Stomach (tissue), 9 donors: Measurements from ENCODE around the gene PHF21B. TPM values are rescaled to one million over a fixed set of nuclear protein-coding genes. Genes with fewer than 3 reads are reported as not detected.

ENCODE experiments used
- DNase-seq, 2 donors: peaks; one replicate each; pipeline versions ENCODE4 v3.0.0 to v3.0.0-alpha.2; 2013 to 2019
- H3K27ac ChIP-seq, 5 donors: fragments of 200-600 bp in 4 of 5; sonication (generic) in 4 of 5; one replicate each; pipeline ENCODE4 v1.5.1; 2013 to 2019; ENCODE audit warnings: mild to moderate bottlenecking in 1 of 5, moderate library complexity in 1 of 5
- H3K27me3 ChIP-seq, 3 donors: fragments of 200-600 bp; sonication (generic); one replicate each; pipeline ENCODE4 v1.5.1; 2017 to 2019; ENCODE audit warnings: mixed run types in 1 of 3
- H3K36me3 ChIP-seq, 4 donors: fragments of 200-600 bp; sonication (generic); 1 replicate in 3 of 4; 2 replicates in 1 of 4; pipeline ENCODE4 v1.5.1; 2016 to 2019
- H3K4me1 ChIP-seq, 4 donors: fragments of 200-600 bp; sonication (generic); one replicate each; pipeline ENCODE4 v1.5.1; 2016 to 2019
- H3K4me3 ChIP-seq, 4 donors: fragments of 200-600 bp; sonication (generic) in 3 of 4; one replicate each; pipeline ENCODE4 v1.5.1; 2016 to 2019; ENCODE audit warnings: mild to moderate bottlenecking in 1 of 4
- H3K9me3 ChIP-seq, 4 donors: fragments of 200-600 bp; sonication (generic); one replicate each; pipeline ENCODE4 v1.5.1; 2016 to 2019
- CTCF ChIP-seq, 7 experiments: fragments of 450-650 bp in 4 of 7; fragments of 200-600 bp in 3 of 7; sonication (generic) in 3 of 7; IDR thresholded peaks; one replicate each; pipeline ENCODE4 v1.5.1; 2016 to 2019; ENCODE audit warnings: antibody characterized with exemption in 7 of 7, control low read depth in 2 of 7, mild to moderate bottlenecking in 1 of 7
- EP300 ChIP-seq: sonication (generic); formaldehyde crosslinking; IDR thresholded peaks from one replicate; pipeline ENCODE4 v1.6.1; 2017; ENCODE audit warnings: antibody characterized with exemption
- POLR2A ChIP-seq, 4 donors: fragments of 450-650 bp; IDR thresholded peaks; one replicate each; pipeline ENCODE4 v1.6.1; 2016; ENCODE audit warnings: antibody characterized with exemption in 4 of 4, control low read depth in 2 of 4, mild to moderate bottlenecking in 1 of 4, moderate library complexity in 1 of 4
- POLR2AphosphoS5 ChIP-seq, 3 donors: sonication (generic); formaldehyde crosslinking; IDR thresholded peaks; one replicate each; pipeline ENCODE4 v1.6.1; 2016; ENCODE audit warnings: antibody characterized with exemption in 3 of 3
- WGBS, 5 donors: extraction: QIAGEN DNeasy Blood & Tissue Kit in 3 of 5; methylation state at CpG; one replicate each; pipeline versions ENCODE4 v1.1.5 to v1.1.7; 2013 to 2018; 5-methylcytosine and 5-hydroxymethylcytosine counted together
- intact Hi-C: fragments of 100-400 bp; cut with DNase I; formaldehyde crosslinking; loops from one replicate; pipeline ENCODE4 v1.15.1; 2023; ENCODE audit warnings: low total_unique reads
- polyA plus RNA-seq, 3 donors: library from polyadenylated mRNA; stranded (reverse); fragments of 200-250 nt; gene quantifications; one replicate each; pipeline ENCODE4 v1.2.3, GENCODE V29; 2013
- total RNA-seq, 5 donors: library from RNA; depleted of rRNA; stranded (reverse); fragments of >200 nt; gene quantifications; one replicate each; pipeline versions ENCODE4 v1.1.0 to v1.2.3, GENCODE V29; 2014 to 2016
- donor health status: healthy with polysubstance abuse.
- donor health status: Bipolar disorder and iron deficiency.
- donor health status: healthy.

Gene PHF21B
- total and polyA plus RNA-seq, 8 donors = 0.12 to 0.45 (median 0.26) TPM; not detected in 4

GRCh38 chr22:44999687-45000086, 10.1 kb downstream of the PHF21B start:
- Histone ChIP-seq H3K4me1 (no peaks in the 10 kb centered on the region), H3K9me3 (no peaks in the 10 kb centered on the region), H3K27ac (no peak overlapping the region), H3K27me3 (peaks cover 0 to 20% (median 11%) of the 10 kb centered on the region in 3 donors), H3K36me3 (no peaks in the 10 kb centered on the region), H3K4me3 (no peak overlapping the region)
- intact Hi-C loops = no loop called here
- WGBS, 5 donors = 74 to 84% (median 79%) methylated on average over 11 to 13 of the region's 13 CpGs
- TF ChIP-seq CTCF (IDR thresholded peaks at IDR 0.05) = no peak
- no peak for TF ChIP-seq POLR2AphosphoS5 (IDR thresholded peaks at IDR 0.05)
- no peak for TF ChIP-seq POLR2A (IDR thresholded peaks at IDR 0.05)
- TF ChIP-seq EP300 = no peak
- DNase-seq = no peak

- TF ChIP-seq EP300 = no peak
- no peak for TF ChIP-seq POLR2A (IDR thresholded peaks at IDR 0.05)
- TF ChIP-seq POLR2AphosphoS5 (IDR thresholded peaks at IDR 0.05) = no peak
- TF ChIP-seq CTCF (IDR thresholded peaks at IDR 0.05) = no peak
- H3K27me3 ChIP-seq = peaks cover 0 to 20% (median 11%) of the 10 kb centered on the region in 3 donors
Observed at GRCh38 chr22:44999231-44999630, 10.6 kb downstream of the PHF21B start.

DNA sequence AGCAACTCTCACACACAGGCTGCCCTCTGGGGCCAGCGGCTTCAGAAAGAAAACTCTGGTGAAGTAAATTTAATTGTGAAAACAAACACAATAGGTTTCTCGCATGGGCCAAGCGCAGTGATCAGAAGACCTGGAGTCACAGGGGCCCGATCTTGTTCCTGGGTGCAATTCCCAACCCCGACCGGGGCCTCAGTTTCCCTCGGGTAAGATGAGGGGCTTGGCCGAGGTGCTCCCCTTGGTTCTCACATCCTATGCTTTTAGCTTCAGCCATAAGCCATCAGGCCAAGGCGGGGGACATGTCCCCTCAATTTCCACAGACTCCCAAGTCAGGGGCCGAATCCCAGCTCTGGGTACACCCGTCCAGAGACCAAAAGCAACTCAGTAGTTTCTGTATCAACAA, 11.5 kb downstream of the PHF21B start:
- Histone ChIP-seq H3K4me3 (no peak overlapping the region), H3K27me3 (peaks cover 0 to 17% (median 10%) of the 10 kb centered on the region in 3 donors), H3K9me3 (no peaks in the 10 kb centered on the region), H3K4me1 (no peaks in the 10 kb centered on the region), H3K27ac (no peak overlapping the region), H3K36me3 (no peaks in the 10 kb centered on the region)
- TF ChIP-seq EP300 (no peak), POLR2AphosphoS5 (IDR thresholded peaks at IDR 0.05) (no peak), CTCF (IDR thresholded peaks at IDR 0.05) (no peak), POLR2A (IDR thresholded peaks at IDR 0.05) (no peak)
- 79 to 91% (median 89%) methylated on average over 11 of the region's 11 CpGs for WGBS, 5 donors
- intact Hi-C loops = no loop called here
- DNase-seq = no peak

More at GRCh38 chr22:44999231-44999630, 10.6 kb downstream of the PHF21B start:
- Histone ChIP-seq H3K36me3 (no peaks in the 10 kb centered on the region), H3K9me3 (no peaks in the 10 kb centered on the region), H3K27ac (no peak overlapping the region), H3K4me1 (no peaks in the 10 kb centered on the region), H3K4me3 (no peak overlapping the region)
- no peak for DNase-seq
- 85 to 88% (median 86%) methylated on average over 15 of the region's 15 CpGs for WGBS, 5 donors
- intact Hi-C loops = no loop called here

GRCh38 chr22:44997060-44997459, 12.7 kb downstream of the PHF21B start:
- DNase-seq = no peak
- H3K36me3 ChIP-seq = no peaks in the 10 kb centered on the region
- TF ChIP-seq POLR2AphosphoS5 (IDR thresholded peaks at IDR 0.05) = no peak
- no peaks in the 10 kb centered on the region for H3K9me3 ChIP-seq
- no peaks in the 10 kb centered on the region for H3K4me1 ChIP-seq
- H3K27ac ChIP-seq = no peak overlapping the region
- H3K27me3 ChIP-seq = peaks cover 0 to 14% (median 7%) of the 10 kb centered on the region in 3 donors
- intact Hi-C loops = no loop called here
- WGBS, 5 donors = 66 to 79% (median 70%) methylated on average over 9 of the region's 9 CpGs
- H3K4me3 ChIP-seq = no peak overlapping the region

DNA sequence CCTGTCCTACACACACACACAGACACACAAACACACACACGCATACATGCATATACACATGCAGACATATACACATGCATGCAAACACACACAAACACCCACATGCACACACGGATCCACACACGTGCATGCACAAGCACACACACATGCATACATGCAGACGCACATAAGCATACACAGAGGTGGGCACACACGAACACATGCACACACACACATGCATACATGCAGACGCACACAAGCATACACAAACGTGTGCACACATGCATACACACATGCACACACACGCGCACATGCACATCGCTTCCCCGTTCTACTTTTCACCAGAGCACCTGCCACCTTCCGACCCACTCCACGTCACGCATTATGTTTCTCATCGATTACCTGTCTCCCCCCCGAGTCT, 13.2 kb downstream of the PHF21B start:
- Histone ChIP-seq H3K4me1 (no peaks in the 10 kb centered on the region), H3K9me3 (no peaks in the 10 kb centered on the region), H3K27me3 (peaks cover 0 to 15% (median 7%) of the 10 kb centered on the region in 3 donors), H3K36me3 (no peaks in the 10 kb centered on the region), H3K27ac (no peak overlapping the region), H3K4me3 (no peak overlapping the region)
- intact Hi-C loops = no loop called here
- DNase-seq = no peak
- 89 to 94% (median 92%) methylated on average over 16 of the region's 16 CpGs for WGBS, 5 donors
- TF ChIP-seq EP300 = no peak
- TF ChIP-seq POLR2A (IDR thresholded peaks at IDR 0.05) = no peak
- TF ChIP-seq CTCF (IDR thresholded peaks at IDR 0.05) = no peak
- TF ChIP-seq POLR2AphosphoS5 (IDR thresholded peaks at IDR 0.05) = no peak
